ENCODE data around the gene SLC27A1. TPM values are rescaled to one million over a fixed set of nuclear protein-coding genes. Genes with fewer than 3 reads are reported as not detected.
"Not testable (repeated sequence)": the region's sequence is repeated elsewhere in the genome, so short reads cannot be mapped to it uniquely, and the experiment has no call there.

Gene SLC27A1
- total and polyA plus RNA-seq, 10 of the 15 experiments (the other 5 are each of a cell fraction or from before 2014, with no cell fraction given), result 0.11 to 2.3 (median 1.2) TPM

DNA sequence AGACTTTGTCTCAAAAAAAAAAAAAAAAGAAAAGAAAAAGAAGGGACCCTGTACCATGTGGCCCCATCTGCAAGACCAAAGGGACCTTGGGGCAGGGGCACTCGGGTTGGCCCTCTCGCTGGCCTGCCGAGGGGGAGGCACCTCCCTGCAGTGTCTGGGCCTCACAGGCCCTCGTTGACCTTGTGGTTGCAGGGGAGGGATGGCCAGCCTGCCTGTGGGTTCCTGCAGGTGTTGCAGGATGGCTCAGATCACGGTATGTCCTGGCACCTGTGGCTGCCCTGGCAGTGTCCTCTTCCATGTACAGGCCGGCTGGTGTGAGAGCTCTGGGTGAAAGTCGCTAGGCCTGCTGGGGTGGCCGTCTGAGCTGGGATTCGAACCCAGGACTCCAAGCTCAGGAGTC lies 36.4 kb downstream of the SLC27A1 start:
- H3K36me3 ChIP-seq (ENCODE audit: control insufficient read depth in 2 of 2, insufficient read depth in 2 of 2, low read length in 1 of 2), result no peaks in the 10 kb centered on the region; a peak in 1 of 4 replicates
- H3K4me1 ChIP-seq (ENCODE audit: control insufficient read depth, insufficient read depth, low read length), result peaks cover 4% of the 10 kb centered on the region
- no peaks in the 10 kb centered on the region for H4K20me1 ChIP-seq (ENCODE audit: control insufficient read depth, insufficient read depth)
- no peak overlapping the region for H3K27ac ChIP-seq (ENCODE audit: control insufficient read depth, insufficient read depth)
- in situ Hi-C loops (cut with MboI) (no loop called here), intact Hi-C loops (cut with micrococcal nuclease; ENCODE audit: unreplicated experiment) (no loop called here)
- DNase-seq (ENCODE audit: low read depth, low spot score), result no peak
- POLR2A ChIA-PET, result interaction anchor here (0.7 kb wide), 1 partner anchor 116 kb away, joined by 4 read pairs; no protein-coding TSS in a partner anchor
- SMC1A ChIA-PET (ENCODE audit: uncharacterized antibody, unreplicated experiment), result interaction anchor here (0.6 kb wide), 1 partner anchor 13 kb away, joined by 3 read pairs; no protein-coding TSS in a partner anchor
- CTCF ChIA-PET, result interaction anchor here (3.3 kb wide), 1 partner anchor 10 kb away, joined by 26 read pairs; no protein-coding TSS in a partner anchor
- H3K79me2 ChIP-seq (ENCODE audit: control insufficient read depth, insufficient read depth, low read length), result peaks cover 26% of the 10 kb centered on the region
- no peaks in the 10 kb centered on the region; the same call in 2 of the 3 replicates for H3K9me3 ChIP-seq (replicated peaks; ENCODE audit: control insufficient read depth, insufficient read depth, low read length)
- no peak overlapping the region for H3K4me3 ChIP-seq
- no peak overlapping the region for H3K4me2 ChIP-seq (ENCODE audit: control insufficient read depth, insufficient read depth)
- RAD21 ChIA-PET (ENCODE audit: unreplicated experiment), result no interaction called here
- no TSS peak for BruUV-seq (replicated peaks)
- H3K9ac ChIP-seq (ENCODE audit: control insufficient read depth, insufficient read depth, low read length), result no peak overlapping the region
- no peak for ATAC-seq
- no peak for FAIRE-seq
- TF ChIP-seq POLR2A (IDR thresholded peaks at IDR 0.05; ENCODE audit: low read depth, low read length), result peak; percentile 27; the same call in 1 of the 2 replicates
- no peak for TF ChIP-seq ZBED1 (IDR thresholded peaks at IDR 0.05; ENCODE audit: borderline replicate concordance)
- no peak for TF ChIP-seq SREBF1 (IDR thresholded peaks at IDR 0.05; ENCODE audit: low read length)
- no peak for TF ChIP-seq FOXK2 (IDR thresholded peaks at IDR 0.05)
- no peak for TF ChIP-seq E2F4 (IDR thresholded peaks at IDR 0.05; ENCODE audit: low read depth, low read length)
- TF ChIP-seq SUZ12 (IDR thresholded peaks at IDR 0.05; ENCODE audit: unreplicated experiment), result no peak
- TF ChIP-seq BACH1 (IDR thresholded peaks at IDR 0.05; ENCODE audit: borderline replicate concordance), result no peak
- TF ChIP-seq ATF3 (IDR thresholded peaks at IDR 0.05; ENCODE audit: borderline replicate concordance, extremely low read depth, low read depth, low read length), result no peak
- no peak overlapping the region for H2AFZ ChIP-seq (ENCODE audit: control insufficient read depth, low read depth, low read length)
- 69% methylated on average over 9 of the region's 9 CpGs for WGBS (ENCODE audit: insufficient coverage, insufficient replicate concordance, low lambda C conversion rate, missing lambda C conversion rate)
- no peaks in the 10 kb centered on the region for H3K27me3 ChIP-seq (replicated peaks in 1 of 2; ENCODE audit: control insufficient read depth in 2 of 2, insufficient read depth in 2 of 2, low read length in 1 of 2)

GRCh38 chr19:17508558-17508933 lies 38.2 kb downstream of the SLC27A1 start:
- H3K4me1 ChIP-seq (ENCODE audit: control insufficient read depth, insufficient read depth, low read length); H3K9me3 ChIP-seq (replicated peaks; ENCODE audit: control insufficient read depth, insufficient read depth, low read length); H3K9ac ChIP-seq (ENCODE audit: control insufficient read depth, insufficient read depth, low read length); in situ Hi-C loops (cut with MboI); RAD21 ChIA-PET (ENCODE audit: unreplicated experiment); H4K20me1 ChIP-seq (ENCODE audit: control insufficient read depth, insufficient read depth); H3K27me3 ChIP-seq (replicated peaks in 1 of 2; ENCODE audit: control insufficient read depth in 2 of 2, insufficient read depth in 2 of 2, low read length in 1 of 2); H2AFZ ChIP-seq (ENCODE audit: control insufficient read depth, low read depth, low read length); intact Hi-C loops (cut with micrococcal nuclease; ENCODE audit: unreplicated experiment); DNase-seq (ENCODE audit: low read depth, low spot score); H3K27ac ChIP-seq (ENCODE audit: control insufficient read depth, insufficient read depth); FAIRE-seq; H3K36me3 ChIP-seq (ENCODE audit: control insufficient read depth in 2 of 2, insufficient read depth in 2 of 2, low read length in 1 of 2); ATAC-seq; H3K4me3 ChIP-seq; BruUV-seq (replicated peaks): not testable (repeated sequence)
- CTCF ChIA-PET, result interaction anchor here (1.3 to 4.0 kb wide), 3 partner anchors 12 to 66 kb away, joined by 5 to 26 read pairs (median 22); no protein-coding TSS in a partner anchor
- SMC1A ChIA-PET (ENCODE audit: uncharacterized antibody, unreplicated experiment), result interaction anchor here (1.0 to 1.2 kb wide), 3 partner anchors 12 to 351 kb away, joined by 3 to 4 read pairs (median 3); partner anchors contain the start of gene RPL18A
- WGBS (ENCODE audit: insufficient coverage, insufficient replicate concordance, low lambda C conversion rate, missing lambda C conversion rate), result 67% methylated on average over 3 of the region's 3 CpGs
- Histone ChIP-seq H3K79me2 (ENCODE audit: control insufficient read depth, insufficient read depth, low read length) (peaks cover 39% of the 10 kb centered on the region), H3K4me2 (ENCODE audit: control insufficient read depth, insufficient read depth) (peak overlapping the region; percentile 22; the same call in 1 of the 2 replicates)
- POLR2A ChIA-PET, result interaction anchor here (0.6 to 1.4 kb wide), 3 partner anchors 12 to 232 kb away, joined by 3 to 6 read pairs (median 5); no protein-coding TSS in a partner anchor
